Stimulated activated CD4-positive, alpha-beta T cell treated with anti-CD3 and anti-CD28 coated beads, TNF-alpha, amount 100 ng/mL, for 1 hour (primary cell): Measurements from ENCODE around the gene MINDY1.

Source experiments
- DNase-seq, 3 donors: peaks; one replicate each; pipeline ENCODE4 v3.0.0-alpha.2; 2020; ENCODE audit warnings: low read depth in 3 of 3, low spot score in 1 of 3

The MINDY1 gene

GRCh38 chr1:150966011-150966410 lies 40.7 kb downstream of the MINDY1 start:
- DNase-seq, result no peak

- DNase-seq, result no peak
Measured at GRCh38 chr1:150965605-150966004, 41.1 kb downstream of the MINDY1 start.

- no peak for DNase-seq
Measured at GRCh38 chr1:150964164-150964489, 42.6 kb downstream of the MINDY1 start.

- DNase-seq, result no peak
Measured at GRCh38 chr1:150963321-150964163, 43.2 kb downstream of the MINDY1 start.

GRCh38 chr1:150961756-150962155 lies 44.9 kb downstream of the MINDY1 start:
- DNase-seq, result no peak

- DNase-seq, result no peak
Measured at GRCh38 chr1:150960646-150961045, 46.1 kb downstream of the MINDY1 start.

- DNase-seq, result no peak
Measured at GRCh38 chr1:150957666-150958065, 49.0 kb downstream of the MINDY1 start.

GRCh38 chr1:150955280-150955679 lies 51.4 kb downstream of the MINDY1 start:
- no peak for DNase-seq

GRCh38 chr1:150954708-150955107 lies 52.0 kb downstream of the MINDY1 start:
- no peak for DNase-seq
